ENCODE data around the gene USP34.

USP34 gene, protein sequence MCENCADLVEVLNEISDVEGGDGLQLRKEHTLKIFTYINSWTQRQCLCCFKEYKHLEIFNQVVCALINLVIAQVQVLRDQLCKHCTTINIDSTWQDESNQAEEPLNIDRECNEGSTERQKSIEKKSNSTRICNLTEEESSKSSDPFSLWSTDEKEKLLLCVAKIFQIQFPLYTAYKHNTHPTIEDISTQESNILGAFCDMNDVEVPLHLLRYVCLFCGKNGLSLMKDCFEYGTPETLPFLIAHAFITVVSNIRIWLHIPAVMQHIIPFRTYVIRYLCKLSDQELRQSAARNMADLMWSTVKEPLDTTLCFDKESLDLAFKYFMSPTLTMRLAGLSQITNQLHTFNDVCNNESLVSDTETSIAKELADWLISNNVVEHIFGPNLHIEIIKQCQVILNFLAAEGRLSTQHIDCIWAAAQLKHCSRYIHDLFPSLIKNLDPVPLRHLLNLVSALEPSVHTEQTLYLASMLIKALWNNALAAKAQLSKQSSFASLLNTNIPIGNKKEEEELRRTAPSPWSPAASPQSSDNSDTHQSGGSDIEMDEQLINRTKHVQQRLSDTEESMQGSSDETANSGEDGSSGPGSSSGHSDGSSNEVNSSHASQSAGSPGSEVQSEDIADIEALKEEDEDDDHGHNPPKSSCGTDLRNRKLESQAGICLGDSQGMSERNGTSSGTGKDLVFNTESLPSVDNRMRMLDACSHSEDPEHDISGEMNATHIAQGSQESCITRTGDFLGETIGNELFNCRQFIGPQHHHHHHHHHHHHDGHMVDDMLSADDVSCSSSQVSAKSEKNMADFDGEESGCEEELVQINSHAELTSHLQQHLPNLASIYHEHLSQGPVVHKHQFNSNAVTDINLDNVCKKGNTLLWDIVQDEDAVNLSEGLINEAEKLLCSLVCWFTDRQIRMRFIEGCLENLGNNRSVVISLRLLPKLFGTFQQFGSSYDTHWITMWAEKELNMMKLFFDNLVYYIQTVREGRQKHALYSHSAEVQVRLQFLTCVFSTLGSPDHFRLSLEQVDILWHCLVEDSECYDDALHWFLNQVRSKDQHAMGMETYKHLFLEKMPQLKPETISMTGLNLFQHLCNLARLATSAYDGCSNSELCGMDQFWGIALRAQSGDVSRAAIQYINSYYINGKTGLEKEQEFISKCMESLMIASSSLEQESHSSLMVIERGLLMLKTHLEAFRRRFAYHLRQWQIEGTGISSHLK (N-terminal part only)

GRCh38 chr2:61470965-61471904 is at the start of gene USP34:
USP34 (minus strand) TSS chr2:61471087; CDS start chr2:61470692, 395 bp downstream.
- TF ChIP-seq, protein P1, sequence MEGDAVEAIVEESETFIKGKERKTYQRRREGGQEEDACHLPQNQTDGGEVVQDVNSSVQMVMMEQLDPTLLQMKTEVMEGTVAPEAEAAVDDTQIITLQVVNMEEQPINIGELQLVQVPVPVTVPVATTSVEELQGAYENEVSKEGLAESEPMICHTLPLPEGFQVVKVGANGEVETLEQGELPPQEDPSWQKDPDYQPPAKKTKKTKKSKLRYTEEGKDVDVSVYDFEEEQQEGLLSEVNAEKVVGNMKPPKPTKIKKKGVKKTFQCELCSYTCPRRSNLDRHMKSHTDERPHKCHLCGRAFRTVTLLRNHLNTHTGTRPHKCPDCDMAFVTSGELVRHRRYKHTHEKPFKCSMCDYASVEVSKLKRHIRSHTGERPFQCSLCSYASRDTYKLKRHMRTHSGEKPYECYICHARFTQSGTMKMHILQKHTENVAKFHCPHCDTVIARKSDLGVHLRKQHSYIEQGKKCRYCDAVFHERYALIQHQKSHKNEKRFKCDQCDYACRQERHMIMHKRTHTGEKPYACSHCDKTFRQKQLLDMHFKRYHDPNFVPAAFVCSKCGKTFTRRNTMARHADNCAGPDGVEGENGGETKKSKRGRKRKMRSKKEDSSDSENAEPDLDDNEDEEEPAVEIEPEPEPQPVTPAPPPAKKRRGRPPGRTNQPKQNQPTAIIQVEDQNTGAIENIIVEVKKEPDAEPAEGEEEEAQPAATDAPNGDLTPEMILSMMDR (IDR thresholded peaks at IDR 0.05; ENCODE audit: extremely low read depth, missing control alignments) = no peak
- peak; percentile 96 for DNase-seq (ENCODE audit: low spot score)

DNA sequence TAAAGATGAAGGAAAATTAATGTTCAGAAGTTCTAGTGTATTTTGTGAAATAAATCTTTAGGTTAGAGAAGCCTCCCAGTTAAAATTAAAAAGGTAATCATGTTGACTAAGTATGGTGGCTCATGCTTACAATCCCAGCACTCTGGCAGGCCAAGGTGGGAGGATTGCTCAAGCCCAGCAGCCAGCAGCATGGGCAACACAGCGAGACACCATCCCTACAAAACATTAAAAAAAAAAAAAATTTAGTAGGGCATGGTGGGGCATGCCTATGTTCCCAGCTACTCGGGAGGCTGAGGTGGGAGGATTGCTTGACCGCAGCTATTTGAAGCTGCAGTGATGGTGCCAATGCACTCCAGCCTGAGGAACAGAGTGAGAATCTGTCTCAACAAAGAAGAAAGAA is 49.4 kb upstream of the USP34 start:
- DNase-seq (ENCODE audit: low spot score) = no peak

GRCh38 chr2:61512768-61513398 is 42.0 kb upstream of the USP34 start:
- no peak for DNase-seq (ENCODE audit: low spot score)
- TF ChIP-seq, protein P1 (IDR thresholded peaks at IDR 0.05; ENCODE audit: extremely low read depth, missing control alignments) = no peak

More for the DNA sequence above, 49.4 kb upstream of the USP34 start:
- TF ChIP-seq, protein P1 (IDR thresholded peaks at IDR 0.05; ENCODE audit: extremely low read depth, missing control alignments) = no peak

DNA sequence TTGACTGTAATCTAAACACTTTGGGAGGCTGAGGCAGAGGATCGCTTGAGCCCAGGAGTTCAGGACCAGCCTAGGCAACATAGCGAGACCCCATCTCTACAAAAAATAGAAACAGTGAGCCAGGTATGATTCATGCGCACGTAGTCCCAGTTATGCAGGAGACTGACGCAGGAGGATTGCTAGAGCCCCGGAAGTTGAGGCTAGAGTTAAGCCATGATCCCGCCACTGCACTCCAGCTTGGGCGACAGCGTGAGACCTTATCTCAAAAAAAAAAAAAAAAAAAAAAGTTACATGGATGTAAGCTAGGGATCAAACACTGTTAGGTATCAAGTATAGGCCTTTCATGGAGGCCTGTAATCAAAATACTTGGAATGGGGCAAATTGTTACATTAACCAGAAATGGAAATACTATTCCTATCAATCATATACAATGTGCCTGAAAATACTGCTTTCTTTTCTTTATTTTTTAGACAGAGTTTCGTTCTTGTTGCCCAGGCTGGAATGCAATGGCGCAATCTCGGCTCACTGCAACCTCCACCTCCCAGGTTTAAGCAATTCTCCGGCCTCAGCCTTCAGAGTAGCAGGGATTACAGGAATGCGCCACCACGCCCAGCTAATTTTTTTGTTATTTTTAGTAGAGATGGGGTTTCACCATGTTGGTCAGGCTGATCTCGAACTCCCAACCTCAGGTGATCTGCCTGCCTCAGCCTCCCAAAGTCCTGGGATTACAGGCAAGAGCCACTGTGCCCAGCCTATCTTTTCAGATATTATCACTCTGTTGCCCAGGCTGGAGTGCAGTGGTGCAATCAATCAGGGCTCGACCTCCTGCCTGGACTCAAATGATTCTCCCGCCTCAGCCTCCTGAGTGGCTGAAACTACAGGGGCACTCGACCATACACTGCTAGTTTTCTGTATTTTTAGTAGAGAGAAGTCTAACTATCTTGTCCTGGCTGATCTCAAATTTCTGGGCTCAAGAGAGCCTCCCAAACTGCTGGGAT is 40.1 kb upstream of the USP34 start:
- TF ChIP-seq, protein P1 (IDR thresholded peaks at IDR 0.05; ENCODE audit: extremely low read depth, missing control alignments) = no peak
- no peak for DNase-seq (ENCODE audit: low spot score)

DNA sequence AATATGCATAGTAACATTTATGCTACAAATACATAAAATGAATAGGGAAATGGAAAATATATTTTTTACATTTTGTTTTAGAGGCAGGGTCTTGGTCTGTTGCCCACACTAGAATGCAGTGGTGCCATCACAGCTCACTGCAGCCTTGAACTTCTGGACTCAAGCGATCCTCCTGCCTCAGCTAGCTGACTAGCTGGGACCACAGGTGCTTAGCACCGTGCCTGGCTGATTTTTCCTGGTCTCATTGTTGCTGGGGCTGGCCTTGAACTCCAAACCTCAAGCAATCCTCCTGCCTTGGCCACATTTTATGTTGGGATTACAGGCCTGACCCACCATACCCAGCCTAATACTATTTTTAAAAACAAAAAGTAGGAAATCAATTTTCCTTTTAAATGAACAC is 34.1 kb upstream of the USP34 start:
- TF ChIP-seq, protein P1 (IDR thresholded peaks at IDR 0.05; ENCODE audit: extremely low read depth, missing control alignments) = no peak
- no peak for DNase-seq (ENCODE audit: low spot score)

All from GM20000 (cell line).